ENCODE measurements around the gene TRDMT1. TPM values are rescaled to one million over a fixed set of nuclear protein-coding genes. Genes with fewer than 3 reads are reported as not detected.

Gene TRDMT1
- polyA plus RNA-seq, 1 donor from 2014 or later = 25.4 TPM

- Histone ChIP-seq H3K9me3 (ENCODE audit: low read length) (no peaks in the 10 kb centered on the region), H3K9me2 (ENCODE audit: insufficient read depth, low read length) (no peaks in the 10 kb centered on the region), H3K79me2 (replicated peaks; ENCODE audit: insufficient read depth, low read length) (no peaks in the 10 kb centered on the region), H3K4me3 (ENCODE audit: low read length) (no peak overlapping the region), H3K27ac (ENCODE audit: low read length) (no peak overlapping the region), H3K4me2 (ENCODE audit: low read length) (no peak overlapping the region), H3K36me3 (ENCODE audit: insufficient read depth, low read length) (no peaks in the 10 kb centered on the region), H2AFZ (ENCODE audit: low read depth, low read length) (no peak overlapping the region), H3K9ac (ENCODE audit: low read length) (no peak overlapping the region), H4K20me1 (ENCODE audit: insufficient read depth) (no peaks in the 10 kb centered on the region), H3K27me3 (ENCODE audit: insufficient read depth, low read depth, low read length) (no peaks in the 10 kb centered on the region), H3F3A (ENCODE audit: insufficient read depth, low read length, poor library complexity, severe bottlenecking) (no peaks in the 10 kb centered on the region)
- no peak for TF ChIP-seq REST (IDR thresholded peaks at IDR 0.05; ENCODE audit: borderline replicate concordance)
- no peak for TF ChIP-seq EZH2 (IDR thresholded peaks at IDR 0.05; ENCODE audit: borderline replicate concordance, insufficient read depth, low read length, poor library complexity, severe bottlenecking)
- no peak for TF ChIP-seq MXI1 (conservative IDR thresholded peaks at IDR 0.05; ENCODE audit: poor library complexity, severe bottlenecking)
- TF ChIP-seq TAF1 (IDR thresholded peaks at IDR 0.05; ENCODE audit: low read depth) = no peak
- TF ChIP-seq, protein P1, sequence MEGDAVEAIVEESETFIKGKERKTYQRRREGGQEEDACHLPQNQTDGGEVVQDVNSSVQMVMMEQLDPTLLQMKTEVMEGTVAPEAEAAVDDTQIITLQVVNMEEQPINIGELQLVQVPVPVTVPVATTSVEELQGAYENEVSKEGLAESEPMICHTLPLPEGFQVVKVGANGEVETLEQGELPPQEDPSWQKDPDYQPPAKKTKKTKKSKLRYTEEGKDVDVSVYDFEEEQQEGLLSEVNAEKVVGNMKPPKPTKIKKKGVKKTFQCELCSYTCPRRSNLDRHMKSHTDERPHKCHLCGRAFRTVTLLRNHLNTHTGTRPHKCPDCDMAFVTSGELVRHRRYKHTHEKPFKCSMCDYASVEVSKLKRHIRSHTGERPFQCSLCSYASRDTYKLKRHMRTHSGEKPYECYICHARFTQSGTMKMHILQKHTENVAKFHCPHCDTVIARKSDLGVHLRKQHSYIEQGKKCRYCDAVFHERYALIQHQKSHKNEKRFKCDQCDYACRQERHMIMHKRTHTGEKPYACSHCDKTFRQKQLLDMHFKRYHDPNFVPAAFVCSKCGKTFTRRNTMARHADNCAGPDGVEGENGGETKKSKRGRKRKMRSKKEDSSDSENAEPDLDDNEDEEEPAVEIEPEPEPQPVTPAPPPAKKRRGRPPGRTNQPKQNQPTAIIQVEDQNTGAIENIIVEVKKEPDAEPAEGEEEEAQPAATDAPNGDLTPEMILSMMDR (IDR thresholded peaks at IDR 0.05; ENCODE audit: poor library complexity, severe bottlenecking) = no peak
- TF ChIP-seq SMC3 (conservative IDR thresholded peaks at IDR 0.05; ENCODE audit: poor library complexity) = no peak
- TF ChIP-seq EP300 (conservative IDR thresholded peaks at IDR 0.05; ENCODE audit: poor library complexity, severe bottlenecking) = no peak
- no peak for TF ChIP-seq POLR2AphosphoS5 (IDR thresholded peaks at IDR 0.05)
- TF ChIP-seq RAD21 (conservative IDR thresholded peaks at IDR 0.05) = no peak
These were observed 19.2 kb upstream of the TRDMT1 start for GRCh38 chr10:17220652-17221100.

GRCh38 chr10:17219024-17219423, 17.6 kb upstream of the TRDMT1 start:
- Histone ChIP-seq H3K9me2 (ENCODE audit: insufficient read depth, low read length) (no peaks in the 10 kb centered on the region), H3K36me3 (ENCODE audit: insufficient read depth, low read length) (no peaks in the 10 kb centered on the region), H3K9ac (ENCODE audit: low read length) (no peak overlapping the region), H4K20me1 (ENCODE audit: insufficient read depth) (no peaks in the 10 kb centered on the region), H3F3A (ENCODE audit: insufficient read depth, low read length, poor library complexity, severe bottlenecking) (no peaks in the 10 kb centered on the region), H2AFZ (ENCODE audit: low read depth, low read length) (no peak overlapping the region), H3K4me2 (ENCODE audit: low read length) (no peak overlapping the region), H3K79me2 (replicated peaks; ENCODE audit: insufficient read depth, low read length) (no peaks in the 10 kb centered on the region), H3K9me3 (ENCODE audit: low read length) (no peaks in the 10 kb centered on the region), H3K27me3 (ENCODE audit: insufficient read depth, low read depth, low read length) (no peaks in the 10 kb centered on the region), H3K27ac (ENCODE audit: low read length) (no peak overlapping the region), H3K4me3 (ENCODE audit: low read length) (no peak overlapping the region)
- TF ChIP-seq TAF1 (IDR thresholded peaks at IDR 0.05; ENCODE audit: low read depth) = no peak
- TF ChIP-seq, protein P1 (IDR thresholded peaks at IDR 0.05; ENCODE audit: poor library complexity, severe bottlenecking) = no peak
- no peak for TF ChIP-seq REST (IDR thresholded peaks at IDR 0.05; ENCODE audit: borderline replicate concordance)
- no peak for TF ChIP-seq POLR2AphosphoS5 (IDR thresholded peaks at IDR 0.05)
- TF ChIP-seq RAD21 (conservative IDR thresholded peaks at IDR 0.05) = no peak
- TF ChIP-seq MXI1 (conservative IDR thresholded peaks at IDR 0.05; ENCODE audit: poor library complexity, severe bottlenecking) = no peak
- no peak for TF ChIP-seq EZH2 (IDR thresholded peaks at IDR 0.05; ENCODE audit: borderline replicate concordance, insufficient read depth, low read length, poor library complexity, severe bottlenecking)
- no peak for TF ChIP-seq EP300 (conservative IDR thresholded peaks at IDR 0.05; ENCODE audit: poor library complexity, severe bottlenecking)
- no peak for TF ChIP-seq SMC3 (conservative IDR thresholded peaks at IDR 0.05; ENCODE audit: poor library complexity)
